ENCODE measurements around the gene HORMAD2. TPM values are rescaled to one million over a fixed set of nuclear protein-coding genes. Genes with fewer than 3 reads are reported as not detected.

The HORMAD2 gene
- total and polyA plus RNA-seq, 9 of the 15 experiments (the other 6 are each of a cell fraction or from before 2014, with no cell fraction given) = not detected

GRCh38 chr22:30208631-30209603 is 128.7 kb downstream of the HORMAD2 start (continued):
- no peak for TF ChIP-seq ZBTB26 (CRISPR knock-in tag; IDR thresholded peaks at IDR 0.05)
- TF ChIP-seq ZBTB12 (CRISPR knock-in tag; IDR thresholded peaks at IDR 0.05) = no peak
- no peak for TF ChIP-seq PYGO2 (tag; IDR thresholded peaks at IDR 0.05)
- TF ChIP-seq ZBTB49 (CRISPR knock-in tag; IDR thresholded peaks at IDR 0.05; ENCODE audit: borderline replicate concordance) = no peak
- peak; percentile 92 for TF ChIP-seq CREB3L1 (IDR thresholded peaks at IDR 0.05; ENCODE audit: borderline replicate concordance, low read depth)
- no peak for TF ChIP-seq TAF7 (tag; IDR thresholded peaks at IDR 0.05)
- no peak for TF ChIP-seq ILK (tag; IDR thresholded peaks at IDR 0.05; ENCODE audit: borderline replicate concordance, low read depth)
- TF ChIP-seq ESRRA (IDR thresholded peaks at IDR 0.05; ENCODE audit: borderline replicate concordance, low read depth) = peak; percentile 17; the same call in 1 of the 2 replicates
- no peak for TF ChIP-seq SMC3 (conservative IDR thresholded peaks at IDR 0.05; ENCODE audit: insufficient read depth, low read depth, low read length)
- TF ChIP-seq MTF1 (CRISPR knock-in tag; IDR thresholded peaks at IDR 0.05; ENCODE audit: borderline replicate concordance) = no peak
- peak; percentile 36; the same call in 1 of the 2 replicates for TF ChIP-seq CREM (IDR thresholded peaks at IDR 0.05; ENCODE audit: low read depth)
- no peak for TF ChIP-seq RBM39 (optimal IDR thresholded peaks at IDR 0.05; ENCODE audit: low read depth, low read length)
- TF ChIP-seq HSF4 (CRISPR knock-in tag; IDR thresholded peaks at IDR 0.05; ENCODE audit: borderline replicate concordance) = no peak
- no peak for TF ChIP-seq SLC30A9 (CRISPR knock-in tag; IDR thresholded peaks at IDR 0.05)
- TF ChIP-seq EP400 (IDR thresholded peaks at IDR 0.05) = peak; percentile 77
- TF ChIP-seq E2F3 (CRISPR knock-in tag; IDR thresholded peaks at IDR 0.05) = no peak
